Testis (tissue), 3 donors: ENCODE results near the gene TOX2. TPM values are rescaled to one million over a fixed set of nuclear protein-coding genes. Genes with fewer than 3 reads are reported as not detected.

ENCODE experiments used
- polyA plus RNA-seq: library from polyadenylated mRNA; stranded (reverse); fragments of 350-450 nt; fragmentation: Illumina TruSeq; extraction: RNeasy Lipid Tissue Mini Kit (QIAGEN cat#74804); gene quantifications from one replicate; pipeline ENCODE4 v1.2.3, GENCODE V29; 2014; ENCODE audit warnings: low read depth, low replicate concordance; ENCODE audit not compliant: insufficient read depth
- small RNA-seq, 2 donors: library from RNA; depleted of rRNA; stranded (forward); fragments of <200 nt; gene quantifications; one replicate each; pipeline ENCODE3, GENCODE V24; 2016
- total RNA-seq, 2 donors: library from RNA; depleted of rRNA; stranded (reverse); fragments of >200 nt; gene quantifications; one replicate each; pipeline ENCODE4 v1.2.3, GENCODE V29; 2016

The TOX2 gene
- total and polyA plus RNA-seq, 3 donors from 2014 or later = 43.8 to 67.0 (median 48.1) TPM

Small RNA genes lying within 50 kb of the gene (small RNA-seq; reads per million reads assigned to genes)
- gene RN7SL443P = 0 reads per million in 2 donors

Other genes with a start within 250 kb of the TOX2 start
- gene MYBL2, start 247.7 kb upstream of the TOX2 start, total RNA-seq = 10 to 100 TPM; 27.7 to 32.9 TPM
- 31.2 TPM for gene MYBL2, start 247.7 kb upstream of the TOX2 start, polyA plus RNA-seq
- gene GTSF1L, start 187.8 kb upstream of the TOX2 start, total RNA-seq = 100 to 1,000 TPM in 1 of 2 donors, 10 to 100 TPM in 1; 79.2 to 202 TPM
- 244 TPM for gene GTSF1L, start 187.8 kb upstream of the TOX2 start, polyA plus RNA-seq